ENCODE measurements around the gene UBE2U. TPM values are rescaled to one million over a fixed set of nuclear protein-coding genes. Genes with fewer than 3 reads are reported as not detected.
A peak's percentile ranks its signal among the peaks of the same experiment; 100 is the strongest.
"Not testable (repeated sequence)": the region's sequence is repeated elsewhere in the genome, so short reads cannot be mapped to it uniquely, and the experiment has no call there.

The UBE2U gene
- total RNA-seq, 1 donor from 2014 or later = not detected

GRCh38 chr1:64248065-64248464 lies 44.6 kb downstream of the UBE2U start:
- intact Hi-C loops (cut with micrococcal nuclease) = loop anchor here (5.0 kb wide), 3 partner anchors 476 to 931 kb away; partner anchors contain the start of gene ROR1
- Mint-ChIP-seq H3K27me3 (ENCODE audit: low read depth) (peaks cover 16% of the 10 kb centered on the region), H3K4me1 (ENCODE audit: low read depth) (peaks cover 11% of the 10 kb centered on the region), H3K36me3 (ENCODE audit: low read depth) (no peaks in the 10 kb centered on the region), H3K9me3 (no peaks in the 10 kb centered on the region), H3K27ac (no peak overlapping the region), H3K4me3 (ENCODE audit: low read depth) (no peak overlapping the region)
- no peak for DNase-seq (ENCODE audit: low spot score)

DNA sequence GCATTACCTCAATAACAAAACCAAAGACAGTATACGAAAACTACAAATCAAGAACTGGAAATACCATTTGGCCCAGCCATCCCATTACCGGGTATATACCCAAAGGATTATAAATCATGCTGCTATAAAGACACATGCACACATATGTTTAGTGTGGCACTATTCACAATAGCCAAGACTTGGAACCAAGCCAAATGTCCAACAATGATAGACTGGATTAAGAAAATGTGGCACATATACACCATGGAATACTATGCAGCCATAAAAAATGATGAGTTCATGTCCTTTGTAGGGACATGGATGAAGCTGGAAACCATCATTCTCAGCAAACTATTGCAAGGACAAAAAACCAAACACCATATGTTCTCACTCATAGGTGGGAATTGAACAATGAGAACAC lies 47.0 kb downstream of the UBE2U start:
- intact Hi-C loops (cut with micrococcal nuclease); H3K4me3 Mint-ChIP-seq (ENCODE audit: low read depth); H3K27ac Mint-ChIP-seq; H3K4me1 Mint-ChIP-seq (ENCODE audit: low read depth); DNase-seq (ENCODE audit: low spot score); H3K36me3 Mint-ChIP-seq (ENCODE audit: low read depth); H3K9me3 Mint-ChIP-seq: not testable (repeated sequence)
- peaks cover 33% of the 10 kb centered on the region for H3K27me3 Mint-ChIP-seq (ENCODE audit: low read depth)

GRCh38 chr1:64251971-64252370 lies 48.5 kb downstream of the UBE2U start:
- intact Hi-C loops (cut with micrococcal nuclease) = no loop called here
- no peak overlapping the region for H3K4me3 Mint-ChIP-seq (ENCODE audit: low read depth)
- DNase-seq (ENCODE audit: low spot score) = no peak
- H3K27me3 Mint-ChIP-seq (ENCODE audit: low read depth) = peaks cover 44% of the 10 kb centered on the region
- no peaks in the 10 kb centered on the region for H3K36me3 Mint-ChIP-seq (ENCODE audit: low read depth)
- no peaks in the 10 kb centered on the region for H3K9me3 Mint-ChIP-seq
- H3K27ac Mint-ChIP-seq = no peak overlapping the region
- no peaks in the 10 kb centered on the region for H3K4me1 Mint-ChIP-seq (ENCODE audit: low read depth)

DNA sequence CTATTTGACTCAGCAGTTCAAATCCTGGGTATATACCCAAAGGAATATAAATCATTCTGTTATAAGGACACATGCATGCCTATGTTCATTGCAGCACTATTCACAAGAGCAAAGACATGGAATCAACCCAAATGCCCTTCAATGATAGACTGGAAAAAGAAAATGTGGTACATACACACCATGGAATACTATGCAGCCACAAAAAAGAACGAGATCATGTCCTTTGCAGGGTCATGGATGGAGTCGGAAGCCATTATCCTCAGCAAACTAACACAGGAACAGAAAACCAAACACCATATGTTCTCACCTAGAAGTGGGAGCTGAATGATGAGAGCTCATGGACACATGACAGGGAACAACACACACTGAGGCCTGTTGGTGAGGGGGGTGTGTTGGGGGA lies 53.8 kb downstream of the UBE2U start:
- H3K9me3 Mint-ChIP-seq; H3K4me1 Mint-ChIP-seq (ENCODE audit: low read depth); intact Hi-C loops (cut with micrococcal nuclease); H3K4me3 Mint-ChIP-seq (ENCODE audit: low read depth); H3K27ac Mint-ChIP-seq; DNase-seq (ENCODE audit: low spot score); H3K36me3 Mint-ChIP-seq (ENCODE audit: low read depth): not testable (repeated sequence)
- H3K27me3 Mint-ChIP-seq (ENCODE audit: low read depth) = peaks cover 48% of the 10 kb centered on the region

DNA sequence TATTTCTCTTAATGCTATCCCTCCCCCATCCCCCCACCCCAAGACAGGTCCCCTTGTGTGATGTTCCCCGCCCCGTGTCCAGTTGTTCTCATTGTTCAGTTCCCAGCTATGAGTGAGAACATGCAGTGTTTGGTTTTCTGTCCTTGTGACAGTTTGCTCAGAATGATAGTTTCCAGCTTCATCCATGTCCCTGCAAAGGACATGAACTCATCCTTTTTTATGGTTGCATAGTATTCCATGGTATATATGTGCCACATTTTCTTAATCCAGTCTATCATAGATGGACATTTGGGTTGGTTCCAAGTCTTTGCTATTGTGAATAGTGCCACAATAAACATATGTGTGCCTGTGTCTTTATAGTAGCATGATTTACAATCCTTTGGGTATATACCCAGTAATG lies 55.0 kb downstream of the UBE2U start:
- H3K9me3 Mint-ChIP-seq; H3K36me3 Mint-ChIP-seq (ENCODE audit: low read depth); H3K4me3 Mint-ChIP-seq (ENCODE audit: low read depth); DNase-seq (ENCODE audit: low spot score); H3K4me1 Mint-ChIP-seq (ENCODE audit: low read depth); intact Hi-C loops (cut with micrococcal nuclease); H3K27ac Mint-ChIP-seq: not testable (repeated sequence)
- peaks cover 44% of the 10 kb centered on the region for H3K27me3 Mint-ChIP-seq (ENCODE audit: low read depth)

- Mint-ChIP-seq H3K9me3 (no peaks in the 10 kb centered on the region), H3K4me3 (ENCODE audit: low read depth) (no peak overlapping the region), H3K36me3 (ENCODE audit: low read depth) (no peaks in the 10 kb centered on the region), H3K27ac (no peak overlapping the region), H3K27me3 (ENCODE audit: low read depth) (peaks cover 20% of the 10 kb centered on the region), H3K4me1 (ENCODE audit: low read depth) (no peaks in the 10 kb centered on the region)
- intact Hi-C loops (cut with micrococcal nuclease) = no loop called here
- no peak for DNase-seq (ENCODE audit: low spot score)
Observed at GRCh38 chr1:64263335-64263734, 59.9 kb downstream of the UBE2U start.

- no peak for DNase-seq (ENCODE audit: low spot score)
- Mint-ChIP-seq H3K9me3 (no peaks in the 10 kb centered on the region), H3K4me1 (ENCODE audit: low read depth) (no peaks in the 10 kb centered on the region), H3K4me3 (ENCODE audit: low read depth) (no peak overlapping the region), H3K36me3 (ENCODE audit: low read depth) (no peaks in the 10 kb centered on the region), H3K27me3 (ENCODE audit: low read depth) (peaks cover 20% of the 10 kb centered on the region), H3K27ac (no peak overlapping the region)
- intact Hi-C loops (cut with micrococcal nuclease) = no loop called here
Observed at GRCh38 chr1:64263856-64264255, 60.4 kb downstream of the UBE2U start.

DNA sequence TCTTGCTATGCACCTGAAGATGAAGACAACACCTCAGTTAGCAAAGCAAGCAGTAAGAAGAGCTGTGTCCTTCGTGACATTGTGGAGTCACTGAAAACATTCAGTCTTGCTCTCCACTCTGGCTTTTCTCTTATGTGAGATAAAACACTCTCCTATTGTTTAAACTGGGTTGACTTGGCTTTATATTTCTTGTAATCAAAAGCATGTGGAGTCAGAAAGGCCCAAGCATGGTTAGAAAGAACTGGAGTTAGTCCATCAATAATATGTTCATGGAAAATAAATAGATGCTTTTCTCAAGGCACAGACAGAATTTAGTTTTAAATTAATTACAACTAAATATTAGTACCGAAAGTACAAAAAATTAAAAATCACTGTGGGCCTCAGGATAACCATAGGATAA lies 61.7 kb downstream of the UBE2U start:
- H3K4me3 Mint-ChIP-seq (ENCODE audit: low read depth) = no peak overlapping the region
- intact Hi-C loops (cut with micrococcal nuclease) = loop anchor here (5.0 kb wide), 1 partner anchor 812 kb away; no protein-coding TSS in a partner anchor
- H3K36me3 Mint-ChIP-seq (ENCODE audit: low read depth) = no peaks in the 10 kb centered on the region
- H3K27me3 Mint-ChIP-seq (ENCODE audit: low read depth) = peaks cover 20% of the 10 kb centered on the region
- no peak for DNase-seq (ENCODE audit: low spot score)
- H3K27ac Mint-ChIP-seq = no peak overlapping the region
- no peaks in the 10 kb centered on the region for H3K9me3 Mint-ChIP-seq
- no peaks in the 10 kb centered on the region for H3K4me1 Mint-ChIP-seq (ENCODE audit: low read depth)

DNA sequence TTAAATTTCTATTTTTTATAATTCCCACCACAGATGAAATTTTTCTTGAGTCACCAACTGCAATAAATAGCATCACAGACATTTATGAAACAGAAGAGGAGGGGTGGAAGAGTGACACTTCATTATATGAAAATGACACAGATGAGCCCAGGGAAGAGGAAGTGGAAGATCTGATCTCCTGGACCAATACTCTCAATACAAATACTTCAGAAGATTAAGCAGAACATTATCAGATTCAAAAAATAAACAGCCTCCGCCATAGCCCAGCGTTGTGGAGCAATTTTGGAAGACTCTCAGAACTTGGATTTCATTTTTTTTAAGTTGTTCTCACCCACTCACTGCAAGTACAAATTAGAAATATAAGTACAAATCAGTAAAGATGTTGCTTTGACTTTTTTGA lies 63.6 kb downstream of the UBE2U start:
- intact Hi-C loops (cut with micrococcal nuclease) = loop anchor here (5.0 kb wide), 1 partner anchor 810 kb away; no protein-coding TSS in a partner anchor

DNA sequence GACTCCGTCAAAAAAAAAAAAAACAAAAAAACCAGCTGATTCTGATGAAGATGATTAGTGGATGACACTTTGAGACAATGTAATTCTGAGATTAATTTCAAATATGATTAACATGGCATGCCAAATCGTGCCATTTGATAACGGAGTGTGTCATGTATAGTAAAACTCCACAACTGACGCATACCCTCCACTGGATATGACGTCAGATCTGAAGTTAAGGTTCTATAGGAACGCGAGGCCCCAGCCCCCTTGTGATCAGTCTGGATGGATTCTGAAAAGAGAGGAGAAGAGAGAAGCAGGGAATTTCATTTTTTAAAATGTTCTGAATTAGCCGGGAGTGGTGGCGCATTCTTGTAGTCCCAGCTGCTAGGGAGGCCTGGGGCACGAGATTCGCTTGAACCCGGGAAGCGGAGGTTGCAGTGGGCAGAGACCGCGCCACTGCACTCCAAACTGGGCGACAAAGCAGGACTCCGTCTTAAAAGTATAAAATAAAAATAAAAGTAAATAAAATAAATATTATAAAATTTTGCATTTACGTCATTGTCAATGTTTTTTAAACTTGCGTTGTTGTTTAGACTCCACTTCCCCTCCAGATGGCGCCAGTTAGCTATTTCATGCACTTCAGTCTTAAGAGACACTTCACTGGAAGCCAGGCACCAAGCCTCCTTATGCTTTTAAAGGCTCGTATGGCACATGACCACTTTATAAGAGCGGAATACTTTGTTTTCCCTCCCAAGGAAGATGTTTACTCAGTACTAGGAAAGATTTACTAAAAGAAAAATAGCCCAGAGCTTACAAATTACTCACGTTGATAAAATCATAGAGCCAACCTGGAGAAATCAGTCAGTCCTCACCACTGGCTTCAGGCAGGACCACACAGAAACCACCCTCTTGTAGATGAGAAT lies 65.5 kb downstream of the UBE2U start:
- H3K27me3 Mint-ChIP-seq (ENCODE audit: low read depth) = peaks cover 7% of the 10 kb centered on the region
- intact Hi-C loops (cut with micrococcal nuclease) = loop anchor here (1.0 to 5.0 kb wide), 3 partner anchors 406 to 808 kb away; no protein-coding TSS in a partner anchor
- H3K9me3 Mint-ChIP-seq = no peaks in the 10 kb centered on the region
- H3K4me1 Mint-ChIP-seq (ENCODE audit: low read depth) = no peaks in the 10 kb centered on the region
- no peak overlapping the region for H3K27ac Mint-ChIP-seq
- peak; percentile 25 for DNase-seq (ENCODE audit: low spot score)
- H3K4me3 Mint-ChIP-seq (ENCODE audit: low read depth) = no peak overlapping the region
- H3K36me3 Mint-ChIP-seq (ENCODE audit: low read depth) = no peaks in the 10 kb centered on the region

More for the DNA sequence above, 63.6 kb downstream of the UBE2U start:
- DNase-seq (ENCODE audit: low spot score) = no peak
- Mint-ChIP-seq H3K4me1 (ENCODE audit: low read depth) (no peaks in the 10 kb centered on the region), H3K27me3 (ENCODE audit: low read depth) (peaks cover 12% of the 10 kb centered on the region), H3K9me3 (no peaks in the 10 kb centered on the region), H3K4me3 (ENCODE audit: low read depth) (no peak overlapping the region), H3K27ac (no peak overlapping the region), H3K36me3 (ENCODE audit: low read depth) (no peaks in the 10 kb centered on the region)

GRCh38 chr1:64269558-64269884 lies 66.1 kb downstream of the UBE2U start:
- H3K27me3 Mint-ChIP-seq (ENCODE audit: low read depth) = peaks cover 7% of the 10 kb centered on the region
- intact Hi-C loops (cut with micrococcal nuclease) = loop anchor here (1.0 to 5.0 kb wide), 3 partner anchors 405 to 808 kb away; no protein-coding TSS in a partner anchor
- no peaks in the 10 kb centered on the region for H3K36me3 Mint-ChIP-seq (ENCODE audit: low read depth)
- no peaks in the 10 kb centered on the region for H3K4me1 Mint-ChIP-seq (ENCODE audit: low read depth)
- H3K27ac Mint-ChIP-seq = no peak overlapping the region
- no peak for DNase-seq (ENCODE audit: low spot score)
- H3K4me3 Mint-ChIP-seq (ENCODE audit: low read depth) = no peak overlapping the region
- no peaks in the 10 kb centered on the region for H3K9me3 Mint-ChIP-seq

DNA sequence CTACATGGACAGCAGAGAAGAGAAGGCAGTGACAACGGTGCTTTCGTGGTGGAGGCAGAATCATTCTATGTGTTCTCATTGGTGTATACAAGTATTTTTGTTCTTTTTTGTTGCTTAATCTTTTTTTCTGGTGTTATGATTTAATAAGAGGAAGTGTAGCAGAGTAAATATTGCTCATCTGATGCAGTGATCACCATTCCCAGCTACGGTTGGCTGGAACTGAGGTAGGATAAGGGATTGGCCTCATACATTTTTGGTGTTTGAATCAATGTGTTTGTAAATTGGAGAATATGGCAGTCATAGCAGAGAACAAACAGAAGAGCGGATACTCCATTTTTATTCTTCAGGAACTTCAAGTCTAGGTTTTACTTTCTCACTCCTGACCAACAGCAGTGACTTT lies 76.6 kb downstream of the UBE2U start:
- intact Hi-C loops (cut with micrococcal nuclease) = no loop called here
- no peaks in the 10 kb centered on the region for H3K27me3 Mint-ChIP-seq (ENCODE audit: low read depth)
- no peak overlapping the region for H3K4me3 Mint-ChIP-seq (ENCODE audit: low read depth)
- H3K9me3 Mint-ChIP-seq = no peaks in the 10 kb centered on the region
- DNase-seq (ENCODE audit: low spot score) = no peak
- no peaks in the 10 kb centered on the region for H3K4me1 Mint-ChIP-seq (ENCODE audit: low read depth)
- no peaks in the 10 kb centered on the region for H3K36me3 Mint-ChIP-seq (ENCODE audit: low read depth)
- no peak overlapping the region for H3K27ac Mint-ChIP-seq

DNA sequence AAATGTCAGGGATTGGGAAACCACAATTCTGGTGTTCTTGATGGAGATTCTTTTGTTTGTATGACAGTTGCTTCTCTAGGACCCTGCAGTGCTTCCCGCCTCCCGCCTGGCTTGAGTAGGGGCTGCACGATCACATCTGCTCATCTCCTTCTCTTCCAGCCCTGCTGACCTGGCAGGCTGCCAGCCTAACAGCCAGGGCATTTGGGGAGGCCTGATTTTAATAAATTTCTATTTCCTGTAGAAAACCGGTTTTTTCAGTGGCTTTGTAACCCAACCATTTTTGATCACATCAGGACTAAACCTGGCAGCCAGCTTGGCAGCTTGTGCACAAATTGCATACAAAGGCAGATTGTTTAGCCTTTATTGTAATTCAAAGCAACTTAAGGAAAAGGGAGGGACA lies 78.9 kb downstream of the UBE2U start:
- Mint-ChIP-seq H3K4me3 (ENCODE audit: low read depth) (no peak overlapping the region), H3K9me3 (no peaks in the 10 kb centered on the region), H3K27ac (no peak overlapping the region), H3K36me3 (ENCODE audit: low read depth) (no peaks in the 10 kb centered on the region), H3K27me3 (ENCODE audit: low read depth) (peaks cover 3% of the 10 kb centered on the region), H3K4me1 (ENCODE audit: low read depth) (no peaks in the 10 kb centered on the region)
- intact Hi-C loops (cut with micrococcal nuclease) = no loop called here
- DNase-seq (ENCODE audit: low spot score) = no peak

Measured in activated T-helper 2 cell treated with anti-CD3 and anti-CD28 coated beads, Interferon-gamma antibody, Interleukin-2, Interleukin-4, amounts not matched to agents 10 μg/mL and 5 μg/mL and 100 μg/mL, durations not matched to agents 14 hours and 24 hours and 36 hours (primary cell).